PC-9 (cell line): ENCODE data around the gene TACC3.

Source experiments
- EZH2 ChIP-seq: fragments of 200-600 bp; sonication (generic); IDR thresholded peaks from 2 replicates; pipeline ENCODE4 v1.8.0; 2017; ENCODE audit warnings: antibody characterized with exemption, low read depth
- TF ChIP-seq, protein P1 (sequence below): fragments of 200-600 bp; sonication (generic); conservative IDR thresholded peaks from 2 replicates; pipeline ENCODE4 v1.6.1; 2017; ENCODE audit warnings: mixed run types, antibody characterized with exemption, mild to moderate bottlenecking, moderate library complexity

DNA sequence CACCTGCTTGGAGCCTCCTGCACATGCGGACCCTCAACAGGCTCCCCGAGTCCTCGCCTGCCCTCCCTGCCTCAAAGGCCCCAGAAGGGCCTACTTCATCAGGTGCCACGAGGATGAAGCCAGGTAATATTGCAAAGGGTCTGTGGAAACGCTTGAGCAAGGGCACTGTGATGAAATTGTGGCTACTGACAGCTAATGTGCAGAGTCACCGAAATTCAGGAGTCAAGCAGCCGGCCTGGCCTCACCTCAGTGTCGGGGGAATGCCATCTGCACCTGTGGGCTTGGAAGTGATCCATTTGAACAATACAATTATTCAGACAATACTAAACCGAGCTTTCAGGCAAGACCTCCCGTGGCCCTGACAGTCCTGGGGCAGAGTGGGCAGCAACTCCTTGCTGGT, 68.7 kb downstream of the TACC3 start:
- TF ChIP-seq, protein P1, sequence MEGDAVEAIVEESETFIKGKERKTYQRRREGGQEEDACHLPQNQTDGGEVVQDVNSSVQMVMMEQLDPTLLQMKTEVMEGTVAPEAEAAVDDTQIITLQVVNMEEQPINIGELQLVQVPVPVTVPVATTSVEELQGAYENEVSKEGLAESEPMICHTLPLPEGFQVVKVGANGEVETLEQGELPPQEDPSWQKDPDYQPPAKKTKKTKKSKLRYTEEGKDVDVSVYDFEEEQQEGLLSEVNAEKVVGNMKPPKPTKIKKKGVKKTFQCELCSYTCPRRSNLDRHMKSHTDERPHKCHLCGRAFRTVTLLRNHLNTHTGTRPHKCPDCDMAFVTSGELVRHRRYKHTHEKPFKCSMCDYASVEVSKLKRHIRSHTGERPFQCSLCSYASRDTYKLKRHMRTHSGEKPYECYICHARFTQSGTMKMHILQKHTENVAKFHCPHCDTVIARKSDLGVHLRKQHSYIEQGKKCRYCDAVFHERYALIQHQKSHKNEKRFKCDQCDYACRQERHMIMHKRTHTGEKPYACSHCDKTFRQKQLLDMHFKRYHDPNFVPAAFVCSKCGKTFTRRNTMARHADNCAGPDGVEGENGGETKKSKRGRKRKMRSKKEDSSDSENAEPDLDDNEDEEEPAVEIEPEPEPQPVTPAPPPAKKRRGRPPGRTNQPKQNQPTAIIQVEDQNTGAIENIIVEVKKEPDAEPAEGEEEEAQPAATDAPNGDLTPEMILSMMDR = no peak
- no peak for TF ChIP-seq EZH2
